ENCODE results near the gene PSMB5.
"Not testable (repeated sequence)": the region's sequence is repeated elsewhere in the genome, so short reads cannot be mapped to it uniquely, and the experiment has no call there.

PSMB5 gene

DNA sequence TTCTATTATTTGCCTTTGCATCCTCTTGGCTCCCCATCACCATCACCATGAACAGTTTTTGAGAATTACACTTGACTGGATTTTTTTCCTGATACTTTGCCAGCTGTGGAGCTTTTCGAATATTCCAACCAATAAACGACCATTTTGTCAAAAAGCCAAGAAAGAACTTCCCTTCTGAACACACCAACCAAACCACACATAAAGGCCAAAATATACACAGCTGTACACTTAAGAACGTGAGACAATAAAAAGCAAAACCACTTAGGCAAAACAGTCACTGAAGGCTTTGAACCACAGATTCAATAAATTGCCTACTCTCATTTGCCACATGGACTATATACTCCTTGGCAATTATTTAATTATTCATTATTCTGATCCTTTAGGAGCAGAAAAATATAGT is 25.9 kb downstream of the PSMB5 start:
- TF ChIP-seq, protein P1, sequence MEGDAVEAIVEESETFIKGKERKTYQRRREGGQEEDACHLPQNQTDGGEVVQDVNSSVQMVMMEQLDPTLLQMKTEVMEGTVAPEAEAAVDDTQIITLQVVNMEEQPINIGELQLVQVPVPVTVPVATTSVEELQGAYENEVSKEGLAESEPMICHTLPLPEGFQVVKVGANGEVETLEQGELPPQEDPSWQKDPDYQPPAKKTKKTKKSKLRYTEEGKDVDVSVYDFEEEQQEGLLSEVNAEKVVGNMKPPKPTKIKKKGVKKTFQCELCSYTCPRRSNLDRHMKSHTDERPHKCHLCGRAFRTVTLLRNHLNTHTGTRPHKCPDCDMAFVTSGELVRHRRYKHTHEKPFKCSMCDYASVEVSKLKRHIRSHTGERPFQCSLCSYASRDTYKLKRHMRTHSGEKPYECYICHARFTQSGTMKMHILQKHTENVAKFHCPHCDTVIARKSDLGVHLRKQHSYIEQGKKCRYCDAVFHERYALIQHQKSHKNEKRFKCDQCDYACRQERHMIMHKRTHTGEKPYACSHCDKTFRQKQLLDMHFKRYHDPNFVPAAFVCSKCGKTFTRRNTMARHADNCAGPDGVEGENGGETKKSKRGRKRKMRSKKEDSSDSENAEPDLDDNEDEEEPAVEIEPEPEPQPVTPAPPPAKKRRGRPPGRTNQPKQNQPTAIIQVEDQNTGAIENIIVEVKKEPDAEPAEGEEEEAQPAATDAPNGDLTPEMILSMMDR (IDR thresholded peaks at IDR 0.05; ENCODE audit: borderline replicate concordance, control extremely low read depth, extremely low read depth, insufficient read depth, missing control alignments) = no peak
- DNase-seq (ENCODE audit: low spot score) = no peak
- in situ Hi-C loops (cut with MboI; ENCODE audit: low sequenced_read_pairs, unreplicated experiment) = no loop called here

DNA sequence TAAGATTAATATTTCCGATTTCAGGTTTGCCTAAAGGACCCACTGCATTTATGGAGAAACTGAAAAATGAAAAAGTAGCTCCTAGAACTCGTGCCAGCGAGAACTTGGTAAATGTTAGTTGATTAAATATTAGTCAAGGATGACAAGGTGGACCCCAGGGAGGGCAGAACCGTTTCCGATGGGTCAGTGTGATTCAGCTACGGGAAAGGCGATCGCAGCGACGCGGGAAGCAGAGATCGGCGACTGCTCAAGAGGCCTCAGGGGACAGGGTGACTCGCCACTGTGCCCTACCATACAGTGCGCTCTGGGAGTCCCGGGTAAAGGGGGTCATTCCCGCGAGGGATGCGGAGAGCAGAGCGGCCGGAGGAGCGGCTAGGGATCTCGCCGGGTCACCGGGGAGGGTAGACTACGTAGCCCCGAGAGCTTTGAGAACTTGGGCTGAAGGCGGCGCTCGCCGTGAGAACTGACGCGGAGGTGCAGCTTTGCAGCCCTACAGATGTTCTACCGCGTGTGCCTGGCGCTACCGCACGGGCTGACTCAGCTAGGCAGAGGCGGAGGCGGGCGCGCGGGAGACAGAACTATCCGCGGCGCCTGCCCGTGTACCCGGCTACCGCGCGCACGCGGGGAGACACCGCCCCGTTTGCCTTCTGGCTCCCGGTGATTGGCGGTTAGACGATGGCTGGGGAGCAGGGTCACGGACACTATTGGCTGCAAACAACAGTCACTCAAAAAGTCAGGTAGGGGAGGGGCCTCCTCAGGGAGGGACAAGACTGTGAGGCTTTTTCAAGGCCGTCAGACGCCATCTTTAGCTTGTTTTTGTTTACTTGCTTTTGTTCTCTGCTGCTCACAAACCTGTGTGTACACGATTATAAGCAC is 27.9 kb downstream of the PSMB5 start:
- in situ Hi-C loops (cut with MboI; ENCODE audit: low sequenced_read_pairs, unreplicated experiment) = no loop called here
- TF ChIP-seq, protein P1 (IDR thresholded peaks at IDR 0.05; ENCODE audit: borderline replicate concordance, control extremely low read depth, extremely low read depth, insufficient read depth, missing control alignments) = peak; percentile 26
- peak; percentile 96 for DNase-seq (ENCODE audit: low spot score)

DNA sequence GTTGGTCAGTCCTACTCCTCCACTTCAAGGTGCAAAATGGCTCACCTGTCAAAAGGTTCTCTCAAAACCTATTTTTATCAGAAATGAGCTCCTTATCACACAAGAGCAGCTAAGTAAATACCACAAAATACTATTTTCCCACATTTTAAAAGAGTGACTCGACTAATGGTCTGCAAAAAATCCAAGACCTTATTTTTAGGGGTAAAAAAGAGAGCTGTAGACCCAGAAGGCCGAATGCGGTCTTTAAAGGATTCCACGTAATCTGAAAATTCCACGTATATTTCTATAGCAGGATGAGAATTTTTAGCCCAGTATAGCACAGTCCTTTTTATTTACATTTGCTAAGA is 28.5 kb downstream of the PSMB5 start:
- TF ChIP-seq, protein P1 (IDR thresholded peaks at IDR 0.05; ENCODE audit: borderline replicate concordance, control extremely low read depth, extremely low read depth, insufficient read depth, missing control alignments) = no peak
- in situ Hi-C loops (cut with MboI; ENCODE audit: low sequenced_read_pairs, unreplicated experiment) = no loop called here
- DNase-seq (ENCODE audit: low spot score) = no peak

DNA sequence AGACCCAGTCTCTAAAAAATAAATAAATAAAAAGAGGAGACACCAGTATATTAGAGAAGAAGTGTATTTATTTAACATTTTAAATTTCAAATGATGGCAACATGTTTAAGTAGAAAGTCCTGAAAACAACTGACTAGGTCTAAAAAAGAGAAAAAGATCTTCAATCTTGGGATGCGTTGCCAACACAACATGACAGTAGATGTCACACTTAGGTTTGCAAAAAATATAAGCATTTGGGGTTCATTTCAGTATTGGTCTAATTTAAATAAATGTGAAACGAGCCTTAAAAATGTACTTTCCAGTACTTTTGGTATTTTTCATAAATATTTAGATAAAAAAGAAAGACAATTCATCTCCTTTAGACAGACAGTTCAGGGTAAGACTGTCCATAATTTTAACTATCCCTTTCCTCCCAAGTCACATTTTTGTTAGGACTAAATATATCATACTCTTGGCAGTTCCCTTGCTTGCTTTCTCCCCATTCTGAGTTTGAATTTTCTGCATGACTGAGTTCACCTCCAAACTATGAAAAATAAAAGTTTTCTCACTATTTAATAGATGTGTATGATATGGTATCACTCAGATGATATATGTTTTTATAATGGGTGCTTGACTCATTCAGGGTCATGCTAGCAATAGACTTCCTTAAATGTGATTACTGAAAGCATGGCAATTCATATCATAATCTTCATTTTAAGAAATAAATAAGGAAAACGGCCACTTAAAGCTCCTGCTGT is 29.1 kb downstream of the PSMB5 start:
- DNase-seq (ENCODE audit: low spot score) = no peak
- TF ChIP-seq, protein P1 (IDR thresholded peaks at IDR 0.05; ENCODE audit: borderline replicate concordance, control extremely low read depth, extremely low read depth, insufficient read depth, missing control alignments) = no peak
- in situ Hi-C loops (cut with MboI; ENCODE audit: low sequenced_read_pairs, unreplicated experiment) = no loop called here

DNA sequence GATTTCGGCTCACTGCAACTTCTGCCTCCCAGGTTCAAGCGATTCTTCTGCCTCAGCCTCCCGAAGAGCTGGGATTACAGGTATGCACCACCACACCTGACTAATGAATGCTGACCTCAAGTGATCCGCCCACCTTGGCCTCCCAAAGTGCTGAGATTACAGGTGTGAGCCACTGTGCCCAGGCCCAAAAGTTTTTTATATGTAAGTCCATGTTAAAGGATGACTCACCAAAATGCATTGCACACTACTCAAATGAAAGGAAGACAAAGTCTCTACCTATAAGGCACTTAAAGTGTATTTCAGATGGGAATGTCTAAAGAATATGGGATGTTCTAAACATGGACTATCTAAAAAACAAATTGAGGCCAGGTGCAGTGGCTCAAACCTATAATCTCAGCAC is 30.4 kb downstream of the PSMB5 start:
- in situ Hi-C loops (cut with MboI; ENCODE audit: low sequenced_read_pairs, unreplicated experiment) = not testable (repeated sequence)

DNA sequence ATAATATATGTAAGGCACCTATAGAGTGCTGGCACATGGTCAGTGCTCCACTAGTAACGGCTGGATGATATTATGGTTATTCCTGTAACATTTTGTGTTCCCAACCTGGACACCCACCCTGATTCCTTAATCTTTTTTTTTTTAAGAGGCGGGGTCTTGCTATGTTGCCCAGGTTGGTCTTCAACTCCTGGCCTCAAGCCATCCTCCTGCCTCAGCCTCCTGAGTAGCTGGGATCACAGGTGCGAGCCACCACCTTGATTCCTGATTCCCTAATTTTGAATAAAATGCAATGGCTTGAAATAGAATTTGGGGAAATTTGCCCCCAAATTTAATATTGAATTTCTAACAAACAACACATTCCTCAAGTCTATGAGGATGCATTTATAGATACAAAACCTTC is 32.1 kb downstream of the PSMB5 start:
- DNase-seq (ENCODE audit: low spot score) = no peak
- in situ Hi-C loops (cut with MboI; ENCODE audit: low sequenced_read_pairs, unreplicated experiment) = no loop called here
- TF ChIP-seq, protein P1 (IDR thresholded peaks at IDR 0.05; ENCODE audit: borderline replicate concordance, control extremely low read depth, extremely low read depth, insufficient read depth, missing control alignments) = no peak

More for the DNA sequence above, 30.4 kb downstream of the PSMB5 start:
- DNase-seq (ENCODE audit: low spot score) = not testable (repeated sequence)

DNA sequence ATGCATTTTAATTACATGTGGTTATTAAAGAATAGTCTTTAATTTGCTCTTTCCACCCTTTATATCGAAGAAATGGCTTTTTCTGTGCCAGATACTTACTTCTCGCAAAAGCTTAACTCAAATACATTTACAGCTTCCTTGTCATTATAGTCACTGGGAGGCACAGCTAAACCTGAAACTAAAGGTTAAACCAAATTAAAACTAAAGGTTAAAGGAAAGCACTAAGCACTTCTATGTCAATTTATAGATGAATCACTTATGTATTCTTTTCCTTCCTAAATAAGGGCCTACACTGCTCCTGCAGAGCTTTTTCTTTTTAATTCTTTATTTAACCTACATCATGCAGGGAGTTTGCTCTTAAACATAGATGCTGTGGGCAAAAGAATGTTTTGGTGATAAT is 33.8 kb downstream of the PSMB5 start:
- DNase-seq (ENCODE audit: low spot score) = no peak
- in situ Hi-C loops (cut with MboI; ENCODE audit: low sequenced_read_pairs, unreplicated experiment) = no loop called here
- TF ChIP-seq, protein P1 (IDR thresholded peaks at IDR 0.05; ENCODE audit: borderline replicate concordance, control extremely low read depth, extremely low read depth, insufficient read depth, missing control alignments) = no peak

All from GM13976 (cell line).